Ishikawa (cell line): ENCODE results near the gene KLF2.

Experiments
- CEBPB ChIP-seq: IDR thresholded peaks from 2 replicates; pipeline ENCODE4 v1.6.1; 2012
- CREB1 ChIP-seq: IDR thresholded peaks from 2 replicates; pipeline ENCODE4 v1.6.1; 2012; ENCODE audit warnings: low read depth
- EGR1 ChIP-seq: IDR thresholded peaks from 2 replicates; pipeline ENCODE4 v1.6.1; 2012
- EP300 ChIP-seq: IDR thresholded peaks from 2 replicates; pipeline ENCODE4 v1.6.1; 2012; ENCODE audit warnings: borderline replicate concordance
- FOXM1 ChIP-seq: IDR thresholded peaks from 2 replicates; pipeline ENCODE4 v1.6.1; 2012; ENCODE audit warnings: low read depth, borderline replicate concordance
- NFIC ChIP-seq: IDR thresholded peaks from 2 replicates; pipeline ENCODE4 v1.6.1; 2012
- RAD21 ChIP-seq: IDR thresholded peaks from 2 replicates; pipeline ENCODE4 v1.6.1; 2012; ENCODE audit warnings: low read depth
- TAF1 ChIP-seq: IDR thresholded peaks from 2 replicates; pipeline ENCODE4 v1.6.1; 2012; ENCODE audit warnings: low read depth, mild to moderate bottlenecking
- TCF12 ChIP-seq: IDR thresholded peaks from 2 replicates; pipeline ENCODE4 v1.6.1; 2012; ENCODE audit warnings: low read depth
- TEAD4 ChIP-seq: IDR thresholded peaks from 2 replicates; pipeline ENCODE4 v1.6.1; 2012
- YY1 ChIP-seq: IDR thresholded peaks from 2 replicates; pipeline ENCODE4 v1.6.1; 2012; ENCODE audit warnings: low read depth
- ZBTB7A ChIP-seq: IDR thresholded peaks from 2 replicates; pipeline ENCODE4 v1.6.1; 2012; ENCODE audit warnings: low read depth
- TF ChIP-seq, protein P1 (sequence below): IDR thresholded peaks from 2 replicates; pipeline ENCODE4 v1.6.1; 2012; ENCODE audit warnings: low read depth, mild to moderate bottlenecking
- TF ChIP-seq, protein P2 (sequence below): IDR thresholded peaks from 2 replicates; pipeline ENCODE4 v1.6.1; 2012
- TF ChIP-seq, protein P3 (sequence below): IDR thresholded peaks from 2 replicates; pipeline ENCODE4 v1.6.1; 2012

The KLF2 gene

DNA sequence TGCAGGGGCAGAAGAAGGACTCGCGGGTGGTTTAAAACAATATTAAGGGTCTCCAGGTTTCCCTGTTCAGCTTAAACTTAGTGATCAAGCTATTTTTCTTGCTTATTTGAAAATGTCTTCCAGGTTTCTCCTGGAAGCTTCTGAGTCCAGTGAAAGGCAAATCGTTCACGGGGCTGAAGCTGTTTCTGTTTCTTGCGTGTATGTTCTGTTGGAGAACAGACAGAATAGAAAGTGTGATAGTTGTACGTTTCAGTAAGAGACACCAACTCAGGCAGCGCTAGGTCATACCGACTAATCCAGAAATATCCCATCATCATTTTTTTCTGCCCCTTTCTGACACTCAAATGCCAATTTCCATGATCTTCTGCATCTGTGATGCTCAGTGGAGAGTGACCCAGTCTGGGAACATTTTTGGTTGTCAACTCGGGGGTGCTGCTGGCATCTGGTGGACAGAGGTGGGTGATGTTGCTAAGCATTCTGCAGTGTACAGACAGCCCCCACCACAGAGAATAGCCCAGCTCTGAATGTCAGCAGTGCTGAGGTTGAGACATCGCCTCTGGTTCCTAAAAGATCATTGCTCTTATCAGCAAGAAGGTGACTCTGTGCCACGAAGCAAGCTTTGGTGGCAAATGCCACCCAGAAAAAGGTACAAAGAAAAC is 4.3 kb downstream of the KLF2 start:
- TF ChIP-seq RAD21 = peak; percentile 45
- no peak for TF ChIP-seq TEAD4

DNA sequence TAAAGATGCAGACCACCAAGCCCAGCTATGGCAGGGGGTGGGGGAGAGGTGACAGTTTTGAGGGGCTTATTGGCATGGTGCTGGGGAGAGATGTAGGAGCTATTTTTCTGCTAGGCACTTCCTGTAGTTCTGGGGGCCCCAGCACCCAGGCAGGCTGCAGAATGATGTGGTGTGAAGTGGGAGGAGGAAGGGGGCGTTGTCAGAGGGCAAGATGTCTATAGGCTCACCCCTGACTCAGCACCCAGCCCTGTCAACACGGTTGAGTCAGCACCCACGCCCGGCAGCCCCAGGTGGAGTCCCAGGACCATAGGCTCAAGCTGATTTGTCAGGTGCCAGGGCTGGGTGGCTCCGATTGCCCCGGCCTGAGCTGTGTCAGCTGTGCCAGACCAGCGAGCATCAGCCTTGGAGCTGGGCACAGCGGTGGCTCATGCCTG is 5.8 kb downstream of the KLF2 start:
- TF ChIP-seq TAF1 (no peak), RAD21 (no peak), YY1 (no peak), TEAD4 (no peak), TCF12 (peak; percentile 44; the same call in 1 of the 2 replicates), NFIC (no peak), CREB1 (no peak), FOXM1 (no peak), EGR1 (0 out of 2 replicates have a peak, but pooled peaks have one; percentile 22)
- TF ChIP-seq, protein P1, sequence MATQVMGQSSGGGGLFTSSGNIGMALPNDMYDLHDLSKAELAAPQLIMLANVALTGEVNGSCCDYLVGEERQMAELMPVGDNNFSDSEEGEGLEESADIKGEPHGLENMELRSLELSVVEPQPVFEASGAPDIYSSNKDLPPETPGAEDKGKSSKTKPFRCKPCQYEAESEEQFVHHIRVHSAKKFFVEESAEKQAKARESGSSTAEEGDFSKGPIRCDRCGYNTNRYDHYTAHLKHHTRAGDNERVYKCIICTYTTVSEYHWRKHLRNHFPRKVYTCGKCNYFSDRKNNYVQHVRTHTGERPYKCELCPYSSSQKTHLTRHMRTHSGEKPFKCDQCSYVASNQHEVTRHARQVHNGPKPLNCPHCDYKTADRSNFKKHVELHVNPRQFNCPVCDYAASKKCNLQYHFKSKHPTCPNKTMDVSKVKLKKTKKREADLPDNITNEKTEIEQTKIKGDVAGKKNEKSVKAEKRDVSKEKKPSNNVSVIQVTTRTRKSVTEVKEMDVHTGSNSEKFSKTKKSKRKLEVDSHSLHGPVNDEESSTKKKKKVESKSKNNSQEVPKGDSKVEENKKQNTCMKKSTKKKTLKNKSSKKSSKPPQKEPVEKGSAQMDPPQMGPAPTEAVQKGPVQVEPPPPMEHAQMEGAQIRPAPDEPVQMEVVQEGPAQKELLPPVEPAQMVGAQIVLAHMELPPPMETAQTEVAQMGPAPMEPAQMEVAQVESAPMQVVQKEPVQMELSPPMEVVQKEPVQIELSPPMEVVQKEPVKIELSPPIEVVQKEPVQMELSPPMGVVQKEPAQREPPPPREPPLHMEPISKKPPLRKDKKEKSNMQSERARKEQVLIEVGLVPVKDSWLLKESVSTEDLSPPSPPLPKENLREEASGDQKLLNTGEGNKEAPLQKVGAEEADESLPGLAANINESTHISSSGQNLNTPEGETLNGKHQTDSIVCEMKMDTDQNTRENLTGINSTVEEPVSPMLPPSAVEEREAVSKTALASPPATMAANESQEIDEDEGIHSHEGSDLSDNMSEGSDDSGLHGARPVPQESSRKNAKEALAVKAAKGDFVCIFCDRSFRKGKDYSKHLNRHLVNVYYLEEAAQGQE = no peak
- TF ChIP-seq, protein P2, sequence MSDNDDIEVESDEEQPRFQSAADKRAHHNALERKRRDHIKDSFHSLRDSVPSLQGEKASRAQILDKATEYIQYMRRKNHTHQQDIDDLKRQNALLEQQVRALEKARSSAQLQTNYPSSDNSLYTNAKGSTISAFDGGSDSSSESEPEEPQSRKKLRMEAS = peak; percentile 75
- TF ChIP-seq, protein P3, sequence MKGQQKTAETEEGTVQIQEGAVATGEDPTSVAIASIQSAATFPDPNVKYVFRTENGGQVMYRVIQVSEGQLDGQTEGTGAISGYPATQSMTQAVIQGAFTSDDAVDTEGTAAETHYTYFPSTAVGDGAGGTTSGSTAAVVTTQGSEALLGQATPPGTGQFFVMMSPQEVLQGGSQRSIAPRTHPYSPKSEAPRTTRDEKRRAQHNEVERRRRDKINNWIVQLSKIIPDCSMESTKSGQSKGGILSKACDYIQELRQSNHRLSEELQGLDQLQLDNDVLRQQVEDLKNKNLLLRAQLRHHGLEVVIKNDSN = no peak; the same call in 1 of the 2 replicates

DNA sequence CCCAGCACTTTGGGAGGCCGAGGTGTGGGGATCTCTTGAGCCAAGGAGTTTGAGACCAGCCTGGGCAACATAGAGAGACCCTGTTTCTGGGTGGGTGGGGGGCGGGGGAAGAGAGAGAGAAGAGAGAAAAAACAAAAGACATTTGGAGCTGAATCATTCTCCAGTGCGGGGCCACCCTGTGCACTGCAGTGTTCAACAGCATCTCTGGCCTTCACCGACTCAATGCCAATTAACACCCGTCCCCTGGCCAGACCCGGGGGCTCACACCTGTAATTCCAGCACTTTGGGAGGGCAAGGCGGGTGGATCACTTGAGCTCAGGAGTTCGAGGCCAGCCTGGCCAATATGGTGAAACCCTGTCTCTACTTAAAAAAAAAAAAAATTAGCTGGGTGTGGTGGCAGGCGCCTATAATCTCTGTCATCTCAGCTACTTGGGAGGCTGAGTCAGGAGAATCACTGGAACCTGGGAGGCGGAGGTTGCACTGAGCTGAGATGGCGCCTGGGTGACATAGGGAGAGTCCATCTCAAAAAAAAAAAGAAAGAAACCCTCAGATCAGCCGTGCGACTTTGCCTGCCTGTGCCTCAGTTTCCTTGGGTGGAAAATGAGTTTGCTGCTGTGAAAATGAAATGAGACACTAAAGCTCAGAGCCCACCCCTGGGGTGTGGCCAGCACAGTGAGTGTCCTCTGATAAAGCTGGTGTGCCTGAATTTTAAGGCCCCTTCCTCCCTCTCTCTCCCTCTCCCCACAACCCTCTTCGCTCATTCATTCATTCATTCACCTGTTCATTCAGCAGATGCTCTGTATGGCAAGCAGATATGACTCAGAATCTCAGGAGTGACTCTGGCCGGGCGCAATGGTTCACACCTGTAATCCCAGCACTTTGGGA is 6.4 kb downstream of the KLF2 start:
- no peak for TF ChIP-seq ZBTB7A
- no peak for TF ChIP-seq TCF12
- TF ChIP-seq, protein P1 = no peak
- TF ChIP-seq CEBPB = no peak
- TF ChIP-seq RAD21 = no peak
- TF ChIP-seq TAF1 = no peak

DNA sequence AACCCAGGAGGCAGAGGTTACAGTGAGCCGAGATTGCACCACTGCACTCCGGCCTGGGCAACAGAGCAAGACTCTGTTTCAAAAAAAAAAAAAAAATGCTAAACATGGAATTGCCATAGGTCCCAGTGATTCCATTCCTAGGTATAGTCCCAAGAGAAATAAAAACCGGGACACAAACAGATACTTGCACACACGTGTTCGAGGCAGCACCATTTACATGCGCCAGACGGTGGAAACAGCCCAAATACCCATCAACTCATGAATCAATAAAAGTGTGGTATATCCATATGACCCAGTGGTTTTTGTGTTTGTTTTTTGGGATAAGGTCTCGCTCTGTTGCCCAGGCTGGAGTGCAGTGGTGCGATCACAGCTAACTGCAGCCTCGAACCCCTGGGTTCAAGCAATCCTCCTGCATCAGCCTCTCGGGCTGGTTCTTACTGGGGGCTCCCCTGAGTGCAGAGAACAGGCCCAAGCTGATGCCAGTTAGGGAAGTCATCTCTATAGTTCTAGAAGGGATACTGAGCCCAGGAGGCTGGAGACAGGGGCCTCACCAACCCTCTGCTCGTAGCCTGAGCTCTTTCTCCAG is 8.5 kb downstream of the KLF2 start:
- TF ChIP-seq TCF12 (no peak), EGR1 (no peak), CEBPB (no peak), TEAD4 (no peak), FOXM1 (no peak)

DNA sequence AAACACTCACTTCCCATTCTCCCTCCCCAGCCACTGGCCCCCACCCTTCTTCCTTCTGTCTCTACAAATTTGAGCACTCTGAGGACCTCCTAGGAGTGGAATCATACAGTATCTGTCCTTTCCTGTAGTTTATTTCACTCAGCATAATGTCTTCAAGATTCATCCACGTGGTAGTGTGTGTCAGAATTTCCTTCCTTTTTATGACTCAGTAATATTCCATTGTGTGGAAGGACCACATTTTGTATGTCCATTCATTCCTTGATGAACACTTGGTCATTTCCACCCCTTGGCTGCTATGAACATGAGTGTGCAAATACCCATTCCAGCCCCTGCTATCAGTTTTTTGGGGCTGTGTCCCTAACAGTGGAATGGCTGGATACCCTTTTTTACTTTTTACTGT is 9.8 kb downstream of the KLF2 start:
- TF ChIP-seq ZBTB7A (no peak), CEBPB (no peak), FOXM1 (no peak), EP300 (no peak)
- TF ChIP-seq, protein P3 = no peak

DNA sequence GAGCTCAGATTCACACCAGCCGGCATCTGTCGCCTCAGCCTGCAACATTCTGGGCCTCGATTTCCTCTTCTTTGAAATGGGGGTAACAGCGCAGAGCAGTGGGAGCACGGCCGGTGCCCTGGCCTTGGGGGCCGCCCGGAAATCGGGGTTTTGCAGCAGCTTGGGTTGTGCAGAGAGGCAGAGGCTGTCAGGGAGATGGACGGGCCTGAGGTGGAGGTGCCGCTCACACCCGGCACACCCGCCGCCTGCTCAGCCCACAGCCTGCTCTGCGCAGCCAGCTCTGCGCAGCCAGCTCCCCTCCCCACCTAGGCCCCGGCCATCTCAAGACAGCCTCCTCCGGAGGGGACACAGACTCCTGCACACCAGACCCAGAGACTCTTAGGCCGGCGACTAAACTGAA is 10.6 kb downstream of the KLF2 start:
- TF ChIP-seq EP300 (no peak), RAD21 (no peak), FOXM1 (no peak), CREB1 (no peak), NFIC (no peak), TEAD4 (no peak), TCF12 (no peak), YY1 (no peak), TAF1 (no peak), EGR1 (no peak), CEBPB (no peak), ZBTB7A (no peak)
- TF ChIP-seq, protein P1 = no peak
- TF ChIP-seq, protein P3 = no peak
- TF ChIP-seq, protein P2 = no peak
